HCT116 (cell line): ENCODE measurements around the gene CAT. TPM values are rescaled to one million over a fixed set of nuclear protein-coding genes. Genes with fewer than 3 reads are reported as not detected.

Experiments used
- ATAC-seq: fragments of 200-7000 bp; cut with Tn5 transposase; 2 replicates; pipeline ENCODE4 v1.9.1; 2020; ENCODE audit warnings: mild to moderate bottlenecking, moderate library complexity
- BruUV-seq: library from RNA; stranded (reverse); fragments of 400-500 nt; replicated peaks from 2 replicates; lab custom pipeline; 2021; lab: Mats Ljungman, UMichigan
- CTCF ChIA-PET: fragments of 300-600 bp; sonication (Branson Sonifier 250); formaldehyde crosslinking; loops from one replicate; lab custom pipeline; 2021; ENCODE audit warnings: antibody characterized with exemption; lab: Charles Lee
- POLR2A ChIA-PET: fragments of 300-600, 350-600 bp; sonication (Branson Sonifier 250); formaldehyde crosslinking; loops from one replicate; lab custom pipeline; 2021; ENCODE audit warnings: antibody characterized with exemption; lab: Charles Lee
- RAD21 ChIA-PET, 2 experiments: fragments of 300-600 bp; sonication (Branson Sonifier 250); formaldehyde crosslinking; loops; one replicate each; lab custom pipeline; 2023; ENCODE audit warnings: low total read pairs in 2 of 2; ENCODE audit not compliant: uncharacterized antibody in 2 of 2, unreplicated experiment in 2 of 2, low non-redundant PET in 1 of 2; lab: Charles Lee
- DNase-seq: peaks from one replicate; pipeline ENCODE4 v3.0.0-alpha.2; 2010; ENCODE audit warnings: low read depth, low spot score
- H2AFZ ChIP-seq: fragments of 200-600 bp; shearing (Covaris generic), sonication (generic); 2 replicates; pipeline ENCODE4 v1.6.1; 2017; ENCODE audit warnings: low read depth, mixed run types, mixed read lengths, antibody characterized with exemption, low read length; ENCODE audit not compliant: poor library complexity, severe bottlenecking
- H3K27ac ChIP-seq: 2 replicates; pipeline ENCODE4 v1.5.1; 2012; ENCODE audit warnings: low read depth, low read length
- H3K27me3 ChIP-seq: fragments of 200-600 bp; sonication (generic); 2 replicates; pipeline ENCODE4 v1.6.1; 2016; ENCODE audit warnings: mixed run types, low read length, mixed read lengths; ENCODE audit not compliant: insufficient read depth
- H3K36me3 ChIP-seq, 2 experiments: fragments of 200-500 bp in 1 of 2; fragments of 200-600 bp in 1 of 2; sonication (Bioruptor generic) in 1 of 2; sonication (generic) in 1 of 2; 2 replicates each; pipeline versions ENCODE4 v1.5.1 to v1.6.1; 2014 to 2016; ENCODE audit warnings: low read length in 2 of 2, inconsistent platforms in 1 of 2, mixed read lengths in 1 of 2, mixed run types in 1 of 2; ENCODE audit not compliant: insufficient read depth in 2 of 2, control insufficient read depth in 1 of 2
- H3K4me1 ChIP-seq, 2 experiments: fragments of 200-600 bp in 1 of 2; sonication (generic) in 1 of 2; 2 replicates each; pipeline versions ENCODE4 v1.5.1 to v1.6.1; 2012 to 2017; ENCODE audit warnings: low read length in 2 of 2, inconsistent platforms in 1 of 2, mild to moderate bottlenecking in 1 of 2, mixed read lengths in 1 of 2, mixed run types in 1 of 2, moderate library complexity in 1 of 2; ENCODE audit not compliant: insufficient read depth in 2 of 2, control insufficient read depth in 1 of 2
- H3K4me2 ChIP-seq: fragments of 200-600 bp; sonication (generic); 2 replicates; pipeline ENCODE4 v1.6.1; 2017; ENCODE audit warnings: mixed run types, low read length, mixed read lengths
- H3K4me3 ChIP-seq, 2 experiments: fragments of 200-600 bp in 1 of 2; sonication (generic) in 1 of 2; replicated peaks in 1 of 2; 2 replicates each; pipeline ENCODE4 v1.5.1; 2011 to 2016; ENCODE audit warnings: low read length in 2 of 2, control low read depth in 1 of 2, low read depth in 1 of 2, mild to moderate bottlenecking in 1 of 2, mixed read lengths in 1 of 2, mixed run types in 1 of 2
- H3K79me2 ChIP-seq: fragments of 200-600 bp; sonication (generic); 2 replicates; pipeline ENCODE4 v1.6.1; 2017; ENCODE audit warnings: mild to moderate bottlenecking, mixed run types, low read length, moderate library complexity, mixed read lengths; ENCODE audit not compliant: insufficient read depth
- H3K9ac ChIP-seq: fragments of 200-600 bp; sonication (generic); 2 replicates; pipeline ENCODE4 v1.6.1; 2016; ENCODE audit warnings: low read length, mixed read lengths
- H3K9me2 ChIP-seq: fragments of 200-600 bp; sonication (generic), shearing (Covaris generic); 2 replicates; pipeline ENCODE4 v1.6.1; 2017; ENCODE audit warnings: mixed run types, mild to moderate bottlenecking, moderate library complexity; ENCODE audit not compliant: insufficient read depth
- H3K9me3 ChIP-seq, 2 experiments: fragments of 200-500 bp in 1 of 2; fragments of 200-600 bp in 1 of 2; sonication (Bioruptor generic) in 1 of 2; sonication (generic) in 1 of 2; 2 replicates each; pipeline ENCODE4 v1.6.1; 2014 to 2017; ENCODE audit warnings: low read length in 2 of 2, mixed read lengths in 2 of 2, inconsistent platforms in 1 of 2, low read depth in 1 of 2, mild to moderate bottlenecking in 1 of 2, mixed run types in 1 of 2, moderate library complexity in 1 of 2; ENCODE audit not compliant: control insufficient read depth in 1 of 2, insufficient read depth in 1 of 2
- H4K20me1 ChIP-seq: fragments of 200-600 bp; sonication (generic), shearing (Covaris generic); 2 replicates; pipeline ENCODE4 v1.6.1; 2017; ENCODE audit warnings: mixed run types, mild to moderate bottlenecking, moderate library complexity; ENCODE audit not compliant: insufficient read depth
- CBX3 ChIP-seq: IDR thresholded peaks from 2 replicates; pipeline ENCODE4 v1.6.1; 2012; ENCODE audit warnings: low read depth
- JUND ChIP-seq: IDR thresholded peaks from 2 replicates; pipeline ENCODE4 v1.6.1; 2012
- POLR2A ChIP-seq: IDR thresholded peaks from 2 replicates; pipeline ENCODE4 v1.7.0; 2011; ENCODE audit warnings: borderline replicate concordance; ENCODE audit not compliant: insufficient read depth, insufficient read length; ENCODE audit errors: extremely low read depth
- SIN3A ChIP-seq: IDR thresholded peaks from 2 replicates; pipeline ENCODE4 v1.6.1; 2012; ENCODE audit warnings: low read depth
- SP1 ChIP-seq: IDR thresholded peaks from 2 replicates; pipeline ENCODE4 v1.6.1; 2012; ENCODE audit warnings: low read depth
- YY1 ChIP-seq: IDR thresholded peaks from 2 replicates; pipeline ENCODE4 v1.6.1; 2011; ENCODE audit warnings: low read length, low read depth, moderate library complexity, mild to moderate bottlenecking; ENCODE audit not compliant: insufficient replicate concordance; ENCODE audit errors: extremely low read depth
- intact Hi-C: fragments of 100-400 bp; cut with micrococcal nuclease; formaldehyde crosslinking; loops from 2 replicates; pipeline ENCODE4 v1.10.0; 2022
- total RNA-seq: library from RNA; stranded (reverse); gene quantifications from one replicate; pipeline ENCODE4 v1.2.1, GENCODE V29; 2021; ENCODE audit not compliant: unreplicated experiment
- TF ChIP-seq, protein P1 (sequence below): IDR thresholded peaks from 2 replicates; pipeline ENCODE4 v1.6.1; 2012
- TF ChIP-seq, protein P2 (sequence below): IDR thresholded peaks from 2 replicates; pipeline ENCODE4 v1.6.1; 2012; ENCODE audit warnings: low read depth

CAT gene
- total RNA-seq, 1 experiment from 2014 or later: 50.9 TPM

DNA sequence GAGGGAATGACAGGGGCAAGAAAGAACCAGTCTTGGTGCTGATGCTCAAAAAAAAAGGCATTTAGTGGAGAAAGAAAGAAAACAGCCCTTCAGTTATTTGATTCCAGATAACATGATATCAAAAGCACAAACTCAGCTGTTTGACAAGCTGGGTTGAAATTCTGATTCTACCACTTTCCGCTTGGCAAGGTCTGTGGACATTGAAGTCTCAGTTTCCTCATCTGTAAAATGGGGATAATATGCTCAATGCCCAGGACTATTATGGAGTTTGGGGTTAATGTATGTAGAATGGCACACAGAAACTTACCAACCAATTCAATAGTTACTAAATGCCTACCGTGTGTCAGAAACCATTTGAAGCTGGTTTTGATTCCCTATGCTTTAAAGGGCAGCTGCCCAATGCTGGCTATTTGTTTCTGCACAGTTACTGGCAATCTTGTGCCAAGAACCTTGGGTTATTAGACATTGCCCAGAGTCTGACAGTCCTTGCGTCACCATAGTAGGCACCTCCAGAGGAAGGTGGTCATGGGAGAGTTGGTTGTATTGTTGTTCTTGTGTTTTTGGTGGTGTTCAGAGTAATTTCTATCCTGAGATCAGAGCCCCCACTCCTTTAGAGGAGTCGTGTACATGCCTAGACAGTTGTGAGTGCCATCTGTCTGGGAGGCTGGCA is 55.3 kb downstream of the CAT start:
- CTCF ChIA-PET: interaction anchor here (0.6 to 3.1 kb wide), 3 partner anchors 18 to 405 kb away, joined by 3 to 9 read pairs (median 3); no protein-coding TSS in a partner anchor
- intact Hi-C loops: loop anchor here (1.0 to 10.0 kb wide), 5 partner anchors 128 to 689 kb away; no protein-coding TSS in a partner anchor

DNA sequence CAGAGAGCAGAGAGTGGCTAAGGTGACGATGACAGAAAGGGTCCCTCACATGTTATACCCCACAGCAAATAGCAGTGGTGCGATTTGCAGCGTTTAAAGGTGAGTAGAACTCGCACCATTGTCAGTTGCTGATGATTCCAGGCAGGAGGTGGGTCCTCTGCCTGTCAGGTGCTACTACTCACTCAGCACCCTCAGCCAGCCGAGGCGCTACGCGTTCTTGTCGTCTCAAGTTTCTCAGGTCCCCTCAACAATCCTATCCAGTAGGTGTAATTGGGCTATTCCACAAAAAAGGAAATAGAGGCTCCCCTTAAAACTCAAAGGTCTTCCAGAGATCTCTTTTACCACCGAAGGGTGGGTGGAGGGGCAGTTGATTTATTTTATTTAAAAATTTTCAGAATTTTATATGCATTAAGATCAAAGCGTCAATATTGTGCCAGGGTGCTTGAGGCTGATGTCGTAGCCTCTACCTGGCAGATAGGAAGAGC is 56.5 kb downstream of the CAT start:
- H3K4me1 ChIP-seq: peaks cover 38 to 73% of the 10 kb centered on the region in 2 experiments
- peak overlapping the region; percentile 98 for H3K27ac ChIP-seq
- ChIA-PET CTCF (interaction anchor here (1.1 to 3.1 kb wide), 6 partner anchors 9 to 405 kb away, joined by 3 to 19 read pairs (median 10); partner anchors contain the start of gene ELF5), RAD21 (interaction anchor here in 1 of 2 experiments (1.2 kb wide), 1 partner anchor 129 kb away, joined by 3 read pairs; no protein-coding TSS in a partner anchor), POLR2A (interaction anchor here (0.9 to 1.6 kb wide), 3 partner anchors 9 to 232 kb away, joined by 3 to 5 read pairs (median 5); no protein-coding TSS in a partner anchor)
- peak; percentile 76 for ATAC-seq
- BruUV-seq: no TSS peak
- H3K9ac ChIP-seq: peak overlapping the region; percentile 71
- intact Hi-C loops: loop anchor here (5.0 to 10.0 kb wide), 5 partner anchors 320 to 690 kb away; no protein-coding TSS in a partner anchor
- H3K79me2 ChIP-seq: no peaks in the 10 kb centered on the region
- peak overlapping the region; percentile 35 to 52 for H3K4me3 ChIP-seq
- H3K27me3 ChIP-seq: no peaks in the 10 kb centered on the region
- peak overlapping the region; percentile 81 for H3K4me2 ChIP-seq
- H2AFZ ChIP-seq: peak overlapping the region; percentile 84
- H3K9me2 ChIP-seq: no peaks in the 10 kb centered on the region
- H3K9me3 ChIP-seq: no peaks in the 10 kb centered on the region
- TF ChIP-seq POLR2A: no peak
- TF ChIP-seq CBX3: peak; percentile 51
- TF ChIP-seq JUND: 0 out of 2 replicates have a peak, but pooled peaks have one; percentile 85
- no peak for TF ChIP-seq YY1
- TF ChIP-seq, protein P1, sequence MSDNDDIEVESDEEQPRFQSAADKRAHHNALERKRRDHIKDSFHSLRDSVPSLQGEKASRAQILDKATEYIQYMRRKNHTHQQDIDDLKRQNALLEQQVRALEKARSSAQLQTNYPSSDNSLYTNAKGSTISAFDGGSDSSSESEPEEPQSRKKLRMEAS: peak; percentile 79
- TF ChIP-seq, protein P2, sequence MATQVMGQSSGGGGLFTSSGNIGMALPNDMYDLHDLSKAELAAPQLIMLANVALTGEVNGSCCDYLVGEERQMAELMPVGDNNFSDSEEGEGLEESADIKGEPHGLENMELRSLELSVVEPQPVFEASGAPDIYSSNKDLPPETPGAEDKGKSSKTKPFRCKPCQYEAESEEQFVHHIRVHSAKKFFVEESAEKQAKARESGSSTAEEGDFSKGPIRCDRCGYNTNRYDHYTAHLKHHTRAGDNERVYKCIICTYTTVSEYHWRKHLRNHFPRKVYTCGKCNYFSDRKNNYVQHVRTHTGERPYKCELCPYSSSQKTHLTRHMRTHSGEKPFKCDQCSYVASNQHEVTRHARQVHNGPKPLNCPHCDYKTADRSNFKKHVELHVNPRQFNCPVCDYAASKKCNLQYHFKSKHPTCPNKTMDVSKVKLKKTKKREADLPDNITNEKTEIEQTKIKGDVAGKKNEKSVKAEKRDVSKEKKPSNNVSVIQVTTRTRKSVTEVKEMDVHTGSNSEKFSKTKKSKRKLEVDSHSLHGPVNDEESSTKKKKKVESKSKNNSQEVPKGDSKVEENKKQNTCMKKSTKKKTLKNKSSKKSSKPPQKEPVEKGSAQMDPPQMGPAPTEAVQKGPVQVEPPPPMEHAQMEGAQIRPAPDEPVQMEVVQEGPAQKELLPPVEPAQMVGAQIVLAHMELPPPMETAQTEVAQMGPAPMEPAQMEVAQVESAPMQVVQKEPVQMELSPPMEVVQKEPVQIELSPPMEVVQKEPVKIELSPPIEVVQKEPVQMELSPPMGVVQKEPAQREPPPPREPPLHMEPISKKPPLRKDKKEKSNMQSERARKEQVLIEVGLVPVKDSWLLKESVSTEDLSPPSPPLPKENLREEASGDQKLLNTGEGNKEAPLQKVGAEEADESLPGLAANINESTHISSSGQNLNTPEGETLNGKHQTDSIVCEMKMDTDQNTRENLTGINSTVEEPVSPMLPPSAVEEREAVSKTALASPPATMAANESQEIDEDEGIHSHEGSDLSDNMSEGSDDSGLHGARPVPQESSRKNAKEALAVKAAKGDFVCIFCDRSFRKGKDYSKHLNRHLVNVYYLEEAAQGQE: no peak
- TF ChIP-seq SP1: no peak
- TF ChIP-seq, all 23 proteins: peak for 3
- Histone ChIP-seq H4K20me1 (no peaks in the 10 kb centered on the region), H3K36me3 (no peaks in the 10 kb centered on the region)
- peak; percentile 86 for DNase-seq

More for the DNA sequence above, 55.3 kb downstream of the CAT start:
- no peak for ATAC-seq
- Histone ChIP-seq H3K9me2 (no peaks in the 10 kb centered on the region), H4K20me1 (no peaks in the 10 kb centered on the region), H3K27ac (peak overlapping the region; percentile 98; the same call in 1 of the 2 replicates), H3K27me3 (no peaks in the 10 kb centered on the region), H3K79me2 (no peaks in the 10 kb centered on the region), H3K4me2 (peak overlapping the region; percentile 81), H3K9ac (no peak overlapping the region), H3K4me1 (peaks cover 38 to 66% of the 10 kb centered on the region in 2 experiments), H3K9me3 (no peaks in the 10 kb centered on the region), H3K36me3 (no peaks in the 10 kb centered on the region), H3K4me3 (no peak overlapping the region), H2AFZ (no peak overlapping the region)
- TF ChIP-seq, protein P1: peak; percentile 28; the same call in 1 of the 2 replicates
- TF ChIP-seq SIN3A: no peak
- BruUV-seq: no TSS peak
- DNase-seq: no peak
- POLR2A ChIA-PET: no interaction called here
- RAD21 ChIA-PET: no interaction called here
